WTC11 (cell line): ENCODE results near the gene ASB14. TPM values are rescaled to one million over a fixed set of nuclear protein-coding genes. Genes with fewer than 3 reads are reported as not detected.

Experiments used
- ATAC-seq: fragments of 200-7000 bp; cut with Tn5 transposase; 2 replicates; pipeline ENCODE4 v1.10.0; 2021; ENCODE audit warnings: mild to moderate bottlenecking, moderate library complexity
- CTCF ChIA-PET: fragments of 300-600 bp; sonication (Branson Sonifier 250); formaldehyde crosslinking; loops from one replicate; lab custom pipeline; 2021; ENCODE audit warnings: antibody characterized with exemption; lab: Charles Lee
- POLR2A ChIA-PET: fragments of 350-600 bp; sonication (Branson Sonifier 250); formaldehyde crosslinking; loops from one replicate; lab custom pipeline; 2021; ENCODE audit warnings: antibody characterized with exemption; lab: Charles Lee
- DNase-seq: peaks from one replicate; pipeline ENCODE4 v3.0.0; 2021; ENCODE audit warnings: low spot score
- H3K27ac Mint-ChIP-seq: 2 replicates; pipeline ENCODE4 v1.8.0; 2021; ENCODE audit warnings: mixed read lengths
- H3K27me3 Mint-ChIP-seq: 2 replicates; pipeline ENCODE4 v1.8.0; 2021; ENCODE audit warnings: low read depth, mild to moderate bottlenecking, moderate library complexity, mixed read lengths
- H3K36me3 Mint-ChIP-seq: 2 replicates; pipeline ENCODE4 v1.8.0; 2021; ENCODE audit warnings: mixed read lengths
- H3K4me1 Mint-ChIP-seq: 2 replicates; pipeline ENCODE4 v1.8.0; 2022; ENCODE audit warnings: mixed read lengths
- H3K4me3 Mint-ChIP-seq: 2 replicates; pipeline ENCODE4 v1.8.0; 2021; ENCODE audit warnings: mild to moderate bottlenecking, moderate library complexity, mixed read lengths
- H3K9me3 Mint-ChIP-seq: 2 replicates; pipeline ENCODE4 v1.8.0; 2021; ENCODE audit warnings: mixed read lengths
- CBFB ChIP-seq: sonication (generic); formaldehyde crosslinking; IDR thresholded peaks from 2 replicates; pipeline ENCODE4 v1.8.1; 2022; ENCODE audit warnings: mild to moderate bottlenecking, low read depth, missing genetic modification reagents
- ELF4 ChIP-seq: sonication (generic); formaldehyde crosslinking; IDR thresholded peaks from 2 replicates; pipeline ENCODE4 v1.8.1; 2022; ENCODE audit warnings: low read depth, mild to moderate bottlenecking, moderate library complexity, missing genetic modification reagents
- GABPB1 ChIP-seq: sonication (generic); formaldehyde crosslinking; IDR thresholded peaks from 2 replicates; pipeline ENCODE4 v1.8.1; 2023; ENCODE audit warnings: mild to moderate bottlenecking, missing genetic modification reagents
- JAZF1 ChIP-seq: fragments of 250-450 bp; sonication (Bioruptor Pico); IDR thresholded peaks from 2 replicates; pipeline ENCODE4 v1.9.0; 2021; ENCODE audit warnings: moderate library complexity, mild to moderate bottlenecking, inconsistent platforms
- NFE2L1 ChIP-seq: sonication (generic); formaldehyde crosslinking; IDR thresholded peaks from 2 replicates; pipeline ENCODE4 v1.8.1; 2023; ENCODE audit warnings: missing genetic modification reagents
- NFYB ChIP-seq: sonication (generic); formaldehyde crosslinking; conservative IDR thresholded peaks from 2 replicates; pipeline ENCODE4 v1.8.0; 2022; ENCODE audit warnings: low read depth, missing genetic modification reagents
- RELA ChIP-seq: sonication (generic); formaldehyde crosslinking; IDR thresholded peaks from 2 replicates; pipeline ENCODE4 v1.8.1; 2022; ENCODE audit warnings: missing genetic modification reagents, mild to moderate bottlenecking, borderline replicate concordance
- SMAD3 ChIP-seq: sonication (generic); formaldehyde crosslinking; IDR thresholded peaks from 2 replicates; pipeline ENCODE4 v1.8.0; 2022; ENCODE audit warnings: missing genetic modification reagents, mild to moderate bottlenecking, borderline replicate concordance
- TCF7 ChIP-seq: sonication (generic); formaldehyde crosslinking; IDR thresholded peaks from 2 replicates; pipeline ENCODE4 v1.8.0; 2022; ENCODE audit warnings: mild to moderate bottlenecking, low read depth, missing genetic modification reagents, moderate library complexity
- TEAD4 ChIP-seq: sonication (generic); formaldehyde crosslinking; IDR thresholded peaks from 2 replicates; pipeline ENCODE4 v1.8.0; 2022; ENCODE audit warnings: mild to moderate bottlenecking, missing genetic modification reagents
- ZBTB21 ChIP-seq: sonication (generic); formaldehyde crosslinking; IDR thresholded peaks from 2 replicates; pipeline ENCODE4 v1.8.1; 2023; ENCODE audit warnings: mild to moderate bottlenecking, missing genetic modification reagents, borderline replicate concordance
- ZNF317 ChIP-seq: sonication (generic); formaldehyde crosslinking; IDR thresholded peaks from 2 replicates; pipeline ENCODE4 v1.8.1; 2023; ENCODE audit warnings: low read depth, mild to moderate bottlenecking, moderate library complexity, missing genetic modification reagents, borderline replicate concordance
- ZNF416 ChIP-seq: fragments of 250-450 bp; sonication (Bioruptor Pico); IDR thresholded peaks from 2 replicates; pipeline ENCODE4 v1.9.0; 2021; ENCODE audit warnings: mild to moderate bottlenecking, inconsistent platforms
- total RNA-seq: library from RNA; stranded (reverse); gene quantifications from 3 replicates; pipeline ENCODE4 v1.2.3, GENCODE V29; 2021
- TF ChIP-seq, protein P1 (sequence below): sonication (generic); formaldehyde crosslinking; IDR thresholded peaks from 2 replicates; pipeline ENCODE4 v1.8.1; 2023; ENCODE audit warnings: mild to moderate bottlenecking, missing genetic modification reagents, borderline replicate concordance
- TF ChIP-seq, protein P2 (sequence below): fragments of 250-450 bp; sonication (Bioruptor Pico); IDR thresholded peaks from 2 replicates; pipeline ENCODE4 v1.9.0; 2021; ENCODE audit warnings: moderate library complexity, mild to moderate bottlenecking, inconsistent platforms, borderline replicate concordance
- TF ChIP-seq, protein P3 (sequence below): sonication (generic); formaldehyde crosslinking; IDR thresholded peaks from 2 replicates; pipeline ENCODE4 v1.8.1; 2023; ENCODE audit warnings: mild to moderate bottlenecking, missing genetic modification reagents
- TF ChIP-seq, protein P4 (sequence below): sonication (generic); formaldehyde crosslinking; IDR thresholded peaks from 2 replicates; pipeline ENCODE4 v1.8.1; 2023; ENCODE audit warnings: mild to moderate bottlenecking, moderate library complexity, missing genetic modification reagents
- TF ChIP-seq, protein P5 (sequence below): sonication (generic); formaldehyde crosslinking; IDR thresholded peaks from 2 replicates; pipeline ENCODE4 v1.8.0; 2023; ENCODE audit warnings: missing genetic modification reagents
- TF ChIP-seq, protein P6 (sequence below): fragments of 250-450 bp; sonication (Bioruptor Pico); IDR thresholded peaks from 2 replicates; pipeline ENCODE4 v1.9.0; 2021; ENCODE audit warnings: mild to moderate bottlenecking, borderline replicate concordance

ASB14 gene
- total RNA-seq, 1 experiment from 2014 or later = not detected

DNA sequence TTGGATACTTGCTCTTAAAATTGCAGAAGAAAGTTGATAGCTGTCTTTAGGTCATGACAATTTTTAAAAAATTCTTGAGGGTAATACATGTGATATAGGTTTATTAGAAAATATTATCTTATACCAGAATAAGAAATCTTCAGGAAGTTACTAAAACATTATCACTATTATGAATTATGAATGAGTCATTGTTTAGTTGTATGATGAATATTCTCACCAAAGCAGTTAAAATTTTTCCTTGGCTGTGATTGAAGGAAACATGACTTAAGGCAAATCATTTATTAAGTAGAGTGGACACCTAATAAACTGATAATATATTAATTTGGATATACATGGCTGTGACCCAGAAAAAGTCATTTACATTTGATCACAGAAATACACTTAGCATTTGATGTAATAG lies 34.8 kb downstream of the ASB14 start:
- no peak overlapping the region for H3K4me3 Mint-ChIP-seq

More for the DNA sequence above, 34.8 kb downstream of the ASB14 start:
- no peak for ATAC-seq
- Mint-ChIP-seq H3K36me3 (peaks cover 42% of the 10 kb centered on the region), H3K27me3 (no peaks in the 10 kb centered on the region), H3K27ac (no peak overlapping the region), H3K9me3 (peaks cover 7% of the 10 kb centered on the region), H3K4me1 (no peaks in the 10 kb centered on the region)
- ChIA-PET POLR2A (no interaction called here), CTCF (no interaction called here)
- TF ChIP-seq, protein P1, sequence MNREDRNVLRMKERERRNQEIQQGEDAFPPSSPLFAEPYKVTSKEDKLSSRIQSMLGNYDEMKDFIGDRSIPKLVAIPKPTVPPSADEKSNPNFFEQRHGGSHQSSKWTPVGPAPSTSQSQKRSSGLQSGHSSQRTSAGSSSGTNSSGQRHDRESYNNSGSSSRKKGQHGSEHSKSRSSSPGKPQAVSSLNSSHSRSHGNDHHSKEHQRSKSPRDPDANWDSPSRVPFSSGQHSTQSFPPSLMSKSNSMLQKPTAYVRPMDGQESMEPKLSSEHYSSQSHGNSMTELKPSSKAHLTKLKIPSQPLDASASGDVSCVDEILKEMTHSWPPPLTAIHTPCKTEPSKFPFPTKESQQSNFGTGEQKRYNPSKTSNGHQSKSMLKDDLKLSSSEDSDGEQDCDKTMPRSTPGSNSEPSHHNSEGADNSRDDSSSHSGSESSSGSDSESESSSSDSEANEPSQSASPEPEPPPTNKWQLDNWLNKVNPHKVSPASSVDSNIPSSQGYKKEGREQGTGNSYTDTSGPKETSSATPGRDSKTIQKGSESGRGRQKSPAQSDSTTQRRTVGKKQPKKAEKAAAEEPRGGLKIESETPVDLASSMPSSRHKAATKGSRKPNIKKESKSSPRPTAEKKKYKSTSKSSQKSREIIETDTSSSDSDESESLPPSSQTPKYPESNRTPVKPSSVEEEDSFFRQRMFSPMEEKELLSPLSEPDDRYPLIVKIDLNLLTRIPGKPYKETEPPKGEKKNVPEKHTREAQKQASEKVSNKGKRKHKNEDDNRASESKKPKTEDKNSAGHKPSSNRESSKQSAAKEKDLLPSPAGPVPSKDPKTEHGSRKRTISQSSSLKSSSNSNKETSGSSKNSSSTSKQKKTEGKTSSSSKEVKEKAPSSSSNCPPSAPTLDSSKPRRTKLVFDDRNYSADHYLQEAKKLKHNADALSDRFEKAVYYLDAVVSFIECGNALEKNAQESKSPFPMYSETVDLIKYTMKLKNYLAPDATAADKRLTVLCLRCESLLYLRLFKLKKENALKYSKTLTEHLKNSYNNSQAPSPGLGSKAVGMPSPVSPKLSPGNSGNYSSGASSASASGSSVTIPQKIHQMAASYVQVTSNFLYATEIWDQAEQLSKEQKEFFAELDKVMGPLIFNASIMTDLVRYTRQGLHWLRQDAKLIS (CRISPR knock-in tag) = no peak
- TF ChIP-seq JAZF1 (CRISPR knock-in tag) (no peak), CBFB (CRISPR knock-in tag) (no peak), ZNF317 (CRISPR knock-in tag) (no peak), TCF7 (CRISPR knock-in tag) (no peak), ZBTB21 (CRISPR knock-in tag) (no peak), TEAD4 (CRISPR knock-in tag) (no peak), RELA (CRISPR knock-in tag) (no peak), ZNF416 (CRISPR knock-in tag) (no peak), GABPB1 (CRISPR knock-in tag) (no peak), NFE2L1 (no peak), SMAD3 (CRISPR knock-in tag) (no peak), NFYB (no peak), ELF4 (no peak)
- TF ChIP-seq, protein P2, sequence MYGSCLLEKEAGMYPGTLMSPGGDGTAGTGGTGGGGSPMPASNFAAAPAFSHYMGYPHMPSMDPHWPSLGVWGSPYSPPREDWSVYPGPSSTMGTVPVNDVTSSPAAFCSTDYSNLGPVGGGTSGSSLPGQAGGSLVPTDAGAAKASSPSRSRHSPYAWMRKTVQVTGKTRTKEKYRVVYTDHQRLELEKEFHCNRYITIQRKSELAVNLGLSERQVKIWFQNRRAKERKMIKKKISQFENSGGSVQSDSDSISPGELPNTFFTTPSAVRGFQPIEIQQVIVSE (CRISPR knock-in tag) = no peak
- TF ChIP-seq, protein P3, sequence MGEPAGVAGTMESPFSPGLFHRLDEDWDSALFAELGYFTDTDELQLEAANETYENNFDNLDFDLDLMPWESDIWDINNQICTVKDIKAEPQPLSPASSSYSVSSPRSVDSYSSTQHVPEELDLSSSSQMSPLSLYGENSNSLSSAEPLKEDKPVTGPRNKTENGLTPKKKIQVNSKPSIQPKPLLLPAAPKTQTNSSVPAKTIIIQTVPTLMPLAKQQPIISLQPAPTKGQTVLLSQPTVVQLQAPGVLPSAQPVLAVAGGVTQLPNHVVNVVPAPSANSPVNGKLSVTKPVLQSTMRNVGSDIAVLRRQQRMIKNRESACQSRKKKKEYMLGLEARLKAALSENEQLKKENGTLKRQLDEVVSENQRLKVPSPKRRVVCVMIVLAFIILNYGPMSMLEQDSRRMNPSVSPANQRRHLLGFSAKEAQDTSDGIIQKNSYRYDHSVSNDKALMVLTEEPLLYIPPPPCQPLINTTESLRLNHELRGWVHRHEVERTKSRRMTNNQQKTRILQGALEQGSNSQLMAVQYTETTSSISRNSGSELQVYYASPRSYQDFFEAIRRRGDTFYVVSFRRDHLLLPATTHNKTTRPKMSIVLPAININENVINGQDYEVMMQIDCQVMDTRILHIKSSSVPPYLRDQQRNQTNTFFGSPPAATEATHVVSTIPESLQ = no peak
- TF ChIP-seq, protein P4, sequence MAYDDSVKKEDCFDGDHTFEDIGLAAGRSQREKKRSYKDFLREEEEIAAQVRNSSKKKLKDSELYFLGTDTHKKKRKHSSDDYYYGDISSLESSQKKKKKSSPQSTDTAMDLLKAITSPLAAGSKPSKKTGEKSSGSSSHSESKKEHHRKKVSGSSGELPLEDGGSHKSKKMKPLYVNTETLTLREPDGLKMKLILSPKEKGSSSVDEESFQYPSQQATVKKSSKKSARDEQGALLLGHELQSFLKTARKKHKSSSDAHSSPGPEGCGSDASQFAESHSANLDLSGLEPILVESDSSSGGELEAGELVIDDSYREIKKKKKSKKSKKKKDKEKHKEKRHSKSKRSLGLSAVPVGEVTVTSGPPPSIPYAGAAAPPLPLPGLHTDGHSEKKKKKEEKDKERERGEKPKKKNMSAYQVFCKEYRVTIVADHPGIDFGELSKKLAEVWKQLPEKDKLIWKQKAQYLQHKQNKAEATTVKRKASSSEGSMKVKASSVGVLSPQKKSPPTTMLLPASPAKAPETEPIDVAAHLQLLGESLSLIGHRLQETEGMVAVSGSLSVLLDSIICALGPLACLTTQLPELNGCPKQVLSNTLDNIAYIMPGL = no peak
- TF ChIP-seq, protein P5, sequence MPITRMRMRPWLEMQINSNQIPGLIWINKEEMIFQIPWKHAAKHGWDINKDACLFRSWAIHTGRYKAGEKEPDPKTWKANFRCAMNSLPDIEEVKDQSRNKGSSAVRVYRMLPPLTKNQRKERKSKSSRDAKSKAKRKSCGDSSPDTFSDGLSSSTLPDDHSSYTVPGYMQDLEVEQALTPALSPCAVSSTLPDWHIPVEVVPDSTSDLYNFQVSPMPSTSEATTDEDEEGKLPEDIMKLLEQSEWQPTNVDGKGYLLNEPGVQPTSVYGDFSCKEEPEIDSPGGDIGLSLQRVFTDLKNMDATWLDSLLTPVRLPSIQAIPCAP (CRISPR knock-in tag) = no peak
- TF ChIP-seq, protein P6, sequence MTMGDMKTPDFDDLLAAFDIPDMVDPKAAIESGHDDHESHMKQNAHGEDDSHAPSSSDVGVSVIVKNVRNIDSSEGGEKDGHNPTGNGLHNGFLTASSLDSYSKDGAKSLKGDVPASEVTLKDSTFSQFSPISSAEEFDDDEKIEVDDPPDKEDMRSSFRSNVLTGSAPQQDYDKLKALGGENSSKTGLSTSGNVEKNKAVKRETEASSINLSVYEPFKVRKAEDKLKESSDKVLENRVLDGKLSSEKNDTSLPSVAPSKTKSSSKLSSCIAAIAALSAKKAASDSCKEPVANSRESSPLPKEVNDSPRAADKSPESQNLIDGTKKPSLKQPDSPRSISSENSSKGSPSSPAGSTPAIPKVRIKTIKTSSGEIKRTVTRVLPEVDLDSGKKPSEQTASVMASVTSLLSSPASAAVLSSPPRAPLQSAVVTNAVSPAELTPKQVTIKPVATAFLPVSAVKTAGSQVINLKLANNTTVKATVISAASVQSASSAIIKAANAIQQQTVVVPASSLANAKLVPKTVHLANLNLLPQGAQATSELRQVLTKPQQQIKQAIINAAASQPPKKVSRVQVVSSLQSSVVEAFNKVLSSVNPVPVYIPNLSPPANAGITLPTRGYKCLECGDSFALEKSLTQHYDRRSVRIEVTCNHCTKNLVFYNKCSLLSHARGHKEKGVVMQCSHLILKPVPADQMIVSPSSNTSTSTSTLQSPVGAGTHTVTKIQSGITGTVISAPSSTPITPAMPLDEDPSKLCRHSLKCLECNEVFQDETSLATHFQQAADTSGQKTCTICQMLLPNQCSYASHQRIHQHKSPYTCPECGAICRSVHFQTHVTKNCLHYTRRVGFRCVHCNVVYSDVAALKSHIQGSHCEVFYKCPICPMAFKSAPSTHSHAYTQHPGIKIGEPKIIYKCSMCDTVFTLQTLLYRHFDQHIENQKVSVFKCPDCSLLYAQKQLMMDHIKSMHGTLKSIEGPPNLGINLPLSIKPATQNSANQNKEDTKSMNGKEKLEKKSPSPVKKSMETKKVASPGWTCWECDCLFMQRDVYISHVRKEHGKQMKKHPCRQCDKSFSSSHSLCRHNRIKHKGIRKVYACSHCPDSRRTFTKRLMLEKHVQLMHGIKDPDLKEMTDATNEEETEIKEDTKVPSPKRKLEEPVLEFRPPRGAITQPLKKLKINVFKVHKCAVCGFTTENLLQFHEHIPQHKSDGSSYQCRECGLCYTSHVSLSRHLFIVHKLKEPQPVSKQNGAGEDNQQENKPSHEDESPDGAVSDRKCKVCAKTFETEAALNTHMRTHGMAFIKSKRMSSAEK (CRISPR knock-in tag) = no peak
- DNase-seq = no peak
